LNCaP clone FGC (cell line): ENCODE measurements around the gene GTPBP2.

Experiments used
- DNase-seq: peaks from one replicate; pipeline ENCODE4 v3.0.0-alpha.2; 2011; ENCODE audit warnings: low read depth
- H3K4me3 ChIP-seq: 2 replicates; pipeline ENCODE4 v1.5.1; 2011; ENCODE audit warnings: mild to moderate bottlenecking, low read depth, low read length, control low read depth
- TF ChIP-seq, protein P1 (sequence below): IDR thresholded peaks from 2 replicates; pipeline ENCODE4 v1.5.1; 2012; ENCODE audit warnings: mild to moderate bottlenecking; ENCODE audit not compliant: control insufficient read depth, insufficient read depth; ENCODE audit errors: extremely low read depth

Gene GTPBP2

DNA sequence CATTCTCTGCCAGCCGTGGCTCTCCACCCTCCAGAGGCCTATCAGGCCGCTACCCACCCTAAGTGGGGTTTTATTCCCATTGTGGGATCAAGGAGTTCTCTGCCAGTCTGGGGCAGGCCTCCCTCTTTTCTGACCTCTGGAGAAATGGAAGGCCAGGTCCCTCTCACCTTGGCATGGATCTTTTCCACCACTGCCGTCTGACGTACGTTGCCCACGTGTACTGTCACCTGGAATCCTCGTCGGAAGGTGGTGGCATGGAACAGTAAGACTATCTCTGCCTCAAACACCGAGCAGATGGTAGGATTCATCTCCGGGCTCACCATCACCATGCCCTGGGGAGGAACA lies 7.3 kb downstream of the GTPBP2 start:
- TF ChIP-seq, protein P1, sequence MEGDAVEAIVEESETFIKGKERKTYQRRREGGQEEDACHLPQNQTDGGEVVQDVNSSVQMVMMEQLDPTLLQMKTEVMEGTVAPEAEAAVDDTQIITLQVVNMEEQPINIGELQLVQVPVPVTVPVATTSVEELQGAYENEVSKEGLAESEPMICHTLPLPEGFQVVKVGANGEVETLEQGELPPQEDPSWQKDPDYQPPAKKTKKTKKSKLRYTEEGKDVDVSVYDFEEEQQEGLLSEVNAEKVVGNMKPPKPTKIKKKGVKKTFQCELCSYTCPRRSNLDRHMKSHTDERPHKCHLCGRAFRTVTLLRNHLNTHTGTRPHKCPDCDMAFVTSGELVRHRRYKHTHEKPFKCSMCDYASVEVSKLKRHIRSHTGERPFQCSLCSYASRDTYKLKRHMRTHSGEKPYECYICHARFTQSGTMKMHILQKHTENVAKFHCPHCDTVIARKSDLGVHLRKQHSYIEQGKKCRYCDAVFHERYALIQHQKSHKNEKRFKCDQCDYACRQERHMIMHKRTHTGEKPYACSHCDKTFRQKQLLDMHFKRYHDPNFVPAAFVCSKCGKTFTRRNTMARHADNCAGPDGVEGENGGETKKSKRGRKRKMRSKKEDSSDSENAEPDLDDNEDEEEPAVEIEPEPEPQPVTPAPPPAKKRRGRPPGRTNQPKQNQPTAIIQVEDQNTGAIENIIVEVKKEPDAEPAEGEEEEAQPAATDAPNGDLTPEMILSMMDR: no peak
- no peak for DNase-seq

DNA sequence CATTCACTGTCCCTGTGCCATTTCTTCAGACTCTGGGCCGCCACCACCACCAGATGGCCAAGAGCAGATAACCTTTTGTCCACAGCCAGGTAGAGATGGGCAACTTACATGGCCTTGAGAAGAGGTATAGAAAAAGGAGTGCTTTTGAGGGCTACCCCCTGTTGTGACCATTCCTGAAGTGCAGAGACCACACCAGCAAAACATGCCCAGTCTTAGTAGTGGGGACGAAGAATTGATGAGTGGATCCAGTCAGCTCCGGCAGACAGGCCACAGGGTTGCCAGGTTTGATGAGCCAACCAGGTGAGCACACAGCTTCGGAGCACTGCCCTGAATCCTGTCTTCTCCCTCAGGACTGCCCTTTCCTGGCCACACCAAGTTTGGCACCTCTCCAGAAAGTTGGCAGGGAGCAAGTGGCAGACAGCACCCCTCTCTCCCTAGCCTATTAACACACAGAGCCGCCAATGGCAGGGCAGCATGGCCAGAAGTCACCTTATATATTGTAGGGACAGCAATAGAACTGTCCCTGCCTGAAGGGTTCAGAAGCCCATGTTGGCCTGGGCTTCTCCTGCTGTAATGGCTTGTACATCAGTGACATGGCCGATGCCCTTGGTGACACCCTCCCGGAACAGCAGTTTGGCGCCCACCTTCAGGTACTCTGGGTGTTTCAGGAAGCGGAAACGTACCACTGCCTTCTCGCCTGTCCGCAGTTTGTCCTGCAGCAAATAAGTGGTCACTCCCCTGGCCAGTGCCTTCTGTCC lies 7.8 kb downstream of the GTPBP2 start:
- TF ChIP-seq, protein P1: no peak
- H3K4me3 ChIP-seq: no peak overlapping the region
- no peak for DNase-seq

More for the DNA sequence above, 7.3 kb downstream of the GTPBP2 start:
- no peak overlapping the region for H3K4me3 ChIP-seq

DNA sequence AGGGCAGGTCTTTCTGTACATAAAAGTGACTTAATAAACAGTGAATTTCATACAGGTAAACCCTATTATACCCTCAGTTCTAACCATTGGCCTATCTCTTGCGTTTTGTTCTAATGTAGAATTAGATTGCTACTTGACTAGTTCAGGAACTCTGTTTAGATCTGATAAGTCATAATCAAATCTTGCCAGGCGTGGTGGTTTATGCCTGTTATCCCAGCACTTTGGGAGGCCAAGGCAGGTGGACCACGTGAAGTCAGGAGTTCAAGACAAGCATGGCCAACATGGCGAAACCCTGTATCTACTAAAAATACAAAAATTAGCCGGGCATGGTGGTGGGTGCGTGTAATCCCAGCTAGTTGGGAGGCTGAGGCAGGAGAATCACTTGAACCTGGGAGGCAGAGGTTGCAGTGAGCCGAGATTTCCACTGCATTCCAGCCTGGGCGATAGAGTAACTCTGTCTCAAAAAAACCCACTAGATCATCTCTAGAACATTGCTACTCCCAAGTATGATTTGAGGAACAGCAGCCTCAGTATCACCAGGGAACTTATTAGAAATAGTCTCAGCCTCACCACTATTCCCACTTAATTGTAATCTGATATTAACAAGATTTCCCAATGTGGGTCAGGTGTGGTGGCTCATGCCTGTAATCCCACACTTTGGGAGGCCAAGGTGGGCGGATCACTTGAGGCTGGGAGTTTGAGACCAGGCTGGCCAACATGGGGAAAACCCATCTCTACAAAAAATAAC lies 12.2 kb downstream of the GTPBP2 start:
- no peak overlapping the region for H3K4me3 ChIP-seq
- TF ChIP-seq, protein P1: no peak
- DNase-seq: no peak

DNA sequence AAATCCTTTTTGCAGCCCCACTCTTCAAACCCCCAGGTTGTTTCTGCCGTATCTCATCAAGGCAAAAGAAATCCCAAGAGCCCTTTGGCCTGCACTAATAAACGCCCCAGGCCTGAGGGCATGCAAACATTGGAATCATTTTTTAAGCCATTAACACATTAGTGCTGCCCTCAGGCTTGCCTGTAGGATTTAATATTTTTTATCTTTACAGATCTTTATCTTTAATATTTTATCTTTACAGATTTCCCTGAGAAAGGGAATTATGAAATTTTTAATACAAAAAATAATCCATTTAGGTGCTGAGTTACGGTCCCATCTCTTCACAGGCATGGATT lies 14.7 kb downstream of the GTPBP2 start:
- TF ChIP-seq, protein P1: no peak
- H3K4me3 ChIP-seq: no peak overlapping the region
- no peak for DNase-seq

DNA sequence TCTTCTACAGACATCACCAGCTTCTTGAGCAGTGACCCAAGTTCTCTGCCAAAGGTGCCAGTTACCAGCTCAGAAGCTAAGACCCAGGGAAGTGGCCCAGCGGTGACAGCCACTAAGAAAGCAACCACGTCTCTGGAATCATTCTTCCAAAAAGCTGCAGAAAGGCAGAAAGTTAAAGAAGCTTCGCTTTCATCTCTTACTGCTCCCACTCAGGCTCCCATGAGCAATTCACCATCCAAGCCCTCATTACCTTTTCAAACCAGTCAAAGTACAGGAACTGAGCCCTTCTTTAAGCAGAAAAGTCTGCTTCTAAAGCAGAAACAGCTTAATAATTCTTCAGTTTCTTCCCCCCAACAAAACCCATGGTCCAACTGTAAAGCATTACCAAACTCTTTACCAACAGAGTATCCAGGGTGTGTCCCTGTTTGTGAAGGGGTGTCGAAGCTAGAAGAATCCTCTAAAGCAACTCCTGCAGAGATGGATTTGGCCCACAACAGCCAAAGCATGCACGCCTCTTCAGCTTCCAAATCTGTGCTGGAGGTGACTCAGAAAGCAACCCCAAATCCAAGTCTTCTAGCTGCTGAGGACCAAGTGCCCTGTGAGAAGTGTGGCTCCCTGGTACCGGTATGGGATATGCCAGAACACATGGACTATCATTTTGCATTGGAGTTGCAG lies 15.2 kb downstream of the GTPBP2 start:
- TF ChIP-seq, protein P1: no peak
- DNase-seq: no peak
- no peak overlapping the region for H3K4me3 ChIP-seq

DNA sequence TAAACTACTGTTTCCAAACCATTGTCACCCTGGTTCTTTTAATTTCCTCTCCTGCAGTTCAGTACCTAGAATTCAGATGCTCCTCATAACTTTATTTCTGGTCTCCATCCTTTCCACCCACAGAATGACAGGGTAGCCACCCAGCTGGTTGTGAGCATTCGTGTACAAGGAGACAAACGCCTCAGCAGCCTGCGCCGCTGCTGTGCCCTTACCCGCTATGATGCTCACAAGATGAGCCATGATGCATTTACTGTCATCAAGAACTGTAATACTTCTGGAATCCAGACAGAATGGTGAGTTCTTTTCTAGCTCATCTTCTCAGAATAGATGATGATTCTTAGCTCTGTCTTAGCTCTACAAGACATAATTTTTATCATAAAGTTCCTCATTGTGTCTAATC lies 18.6 kb downstream of the GTPBP2 start:
- TF ChIP-seq, protein P1: no peak
- no peak overlapping the region for H3K4me3 ChIP-seq
- no peak for DNase-seq
